Activated naive CD4-positive, alpha-beta T cell treated with anti-CD3 and anti-CD28 coated beads, Interleukin-2, amount 50 U/mL, for 72 hours (primary cell): ENCODE data around the gene ADGRB3. TPM values are rescaled to one million over a fixed set of nuclear protein-coding genes. Genes with fewer than 3 reads are reported as not detected.
"Not testable (repeated sequence)": the region's sequence is repeated elsewhere in the genome, so short reads cannot be mapped to it uniquely, and the experiment has no call there.

ENCODE experiments used
- ATAC-seq, 2 donors: fragments of 150-1000 bp; cut with Tn5 transposase; 2 replicates each; pipeline ENCODE4 v1.10.0; 2021; ENCODE audit warnings: mild to moderate bottlenecking in 2 of 2, moderate library complexity in 2 of 2
- DNase-seq, 2 donors: peaks; one replicate each; pipeline ENCODE4 v3.0.0; 2021 to 2022; ENCODE audit warnings: low spot score in 2 of 2
- H3K27ac Mint-ChIP-seq, 2 donors: one replicate each; pipeline ENCODE4 v1.8.0; 2022; ENCODE audit warnings: mild to moderate bottlenecking in 2 of 2, mixed read lengths in 2 of 2
- H3K36me3 Mint-ChIP-seq, 2 donors: one replicate each; pipeline ENCODE4 v1.8.0; 2022; ENCODE audit warnings: mixed read lengths in 2 of 2
- H3K9me3 Mint-ChIP-seq, 2 donors: one replicate each; pipeline ENCODE4 v1.8.0; 2022; ENCODE audit warnings: mixed read lengths in 2 of 2
- total RNA-seq, 2 donors: library from RNA; stranded (reverse); gene quantifications; one replicate each; pipeline ENCODE4 v1.2.3, GENCODE V29; 2022

The ADGRB3 gene
- total RNA-seq, 2 donors from 2014 or later, result not detected

DNA sequence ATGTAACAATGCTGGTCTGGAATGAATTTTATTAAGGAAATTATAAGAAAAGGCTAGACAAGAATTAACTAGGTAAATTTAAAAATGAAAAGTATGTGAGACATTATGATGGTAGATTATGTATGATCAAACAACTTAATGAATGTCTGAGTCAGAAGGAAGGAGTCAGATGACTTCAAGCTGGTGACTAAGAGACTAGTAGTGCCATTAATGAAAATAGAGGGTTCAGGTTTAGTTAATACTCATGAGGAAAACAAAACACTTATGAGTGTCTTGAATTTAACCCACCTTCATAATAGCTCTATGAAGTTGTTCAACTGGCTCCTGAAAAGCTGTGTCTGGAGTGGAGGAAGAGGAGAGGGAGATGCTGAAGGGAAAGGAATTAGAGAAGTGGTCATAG lies 256.3 kb downstream of the ADGRB3 start:
- Mint-ChIP-seq H3K9me3 (peaks cover 6 to 10% of the 10 kb centered on the region in 2 donors), H3K36me3 (no peaks in the 10 kb centered on the region), H3K27ac (no peak overlapping the region)
- DNase-seq, result no peak
- no peak for ATAC-seq

DNA sequence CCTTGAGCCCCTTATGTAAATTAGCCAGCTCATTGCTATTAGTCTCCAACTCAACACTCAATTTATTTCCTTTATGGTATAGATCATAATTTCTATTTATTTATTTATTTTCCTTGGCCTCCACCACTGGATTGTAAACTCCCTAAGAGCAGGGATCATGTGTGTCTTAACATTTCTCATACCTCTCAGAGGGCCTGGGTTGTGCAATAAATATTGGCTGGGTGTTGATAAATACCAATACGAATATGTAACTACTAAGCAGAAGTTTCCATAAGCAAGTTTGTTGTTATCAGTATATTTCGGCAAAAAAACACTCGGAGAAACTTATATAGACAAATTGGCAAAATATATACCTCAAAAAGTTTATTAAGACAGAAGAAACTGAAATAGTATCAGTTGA lies 257.4 kb downstream of the ADGRB3 start:
- ATAC-seq (no peak), DNase-seq (no peak)
- no peaks in the 10 kb centered on the region for H3K36me3 Mint-ChIP-seq
- H3K9me3 Mint-ChIP-seq, result peaks cover 11 to 15% of the 10 kb centered on the region in 2 donors
- no peak overlapping the region for H3K27ac Mint-ChIP-seq

DNA sequence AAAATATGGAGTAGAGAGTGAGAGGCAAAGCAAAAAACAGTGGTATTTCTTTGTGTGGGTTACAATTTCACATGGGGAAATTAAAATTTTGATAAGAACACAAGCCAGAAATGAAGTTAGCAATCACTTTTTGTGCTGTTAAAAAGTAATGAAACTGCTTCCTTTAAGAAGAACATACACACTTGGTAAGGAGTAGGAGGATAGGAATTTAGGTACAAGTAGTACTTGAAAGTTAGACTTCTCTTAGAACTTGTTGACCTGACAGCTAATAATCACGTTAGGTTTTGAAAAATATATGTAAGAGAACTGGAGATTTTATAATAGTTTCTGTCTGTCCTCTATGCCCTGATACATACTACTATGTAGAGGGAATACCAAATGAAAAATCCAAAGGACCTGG lies 260.8 kb downstream of the ADGRB3 start:
- no peaks in the 10 kb centered on the region for H3K36me3 Mint-ChIP-seq
- H3K27ac Mint-ChIP-seq, result no peak overlapping the region
- H3K9me3 Mint-ChIP-seq, result peaks cover 6 to 14% of the 10 kb centered on the region in 2 donors
- ATAC-seq, result no peak
- DNase-seq, result no peak

DNA sequence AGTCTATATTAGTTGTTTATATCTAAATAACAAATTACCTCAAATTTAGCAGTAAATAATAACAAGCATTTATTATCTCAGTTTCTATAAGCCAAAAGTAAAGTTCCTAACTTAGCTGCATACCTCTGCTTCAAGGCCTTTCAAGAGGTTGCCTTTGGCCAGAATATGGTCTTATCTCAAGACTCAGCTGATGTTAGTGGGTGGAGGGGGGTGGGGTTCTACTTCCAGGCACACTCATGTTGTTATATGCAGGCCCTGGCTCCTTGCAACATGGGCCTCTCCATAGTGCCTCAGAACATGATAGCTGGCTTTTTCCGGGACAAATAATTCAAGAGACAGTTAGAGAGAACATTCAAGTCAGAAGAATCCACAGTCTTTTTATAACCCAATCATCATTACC lies 266.0 kb downstream of the ADGRB3 start:
- ATAC-seq (no peak), DNase-seq (no peak)
- Mint-ChIP-seq H3K36me3 (no peaks in the 10 kb centered on the region), H3K9me3 (peaks cover 5 to 10% of the 10 kb centered on the region in 2 donors), H3K27ac (no peak overlapping the region)

DNA sequence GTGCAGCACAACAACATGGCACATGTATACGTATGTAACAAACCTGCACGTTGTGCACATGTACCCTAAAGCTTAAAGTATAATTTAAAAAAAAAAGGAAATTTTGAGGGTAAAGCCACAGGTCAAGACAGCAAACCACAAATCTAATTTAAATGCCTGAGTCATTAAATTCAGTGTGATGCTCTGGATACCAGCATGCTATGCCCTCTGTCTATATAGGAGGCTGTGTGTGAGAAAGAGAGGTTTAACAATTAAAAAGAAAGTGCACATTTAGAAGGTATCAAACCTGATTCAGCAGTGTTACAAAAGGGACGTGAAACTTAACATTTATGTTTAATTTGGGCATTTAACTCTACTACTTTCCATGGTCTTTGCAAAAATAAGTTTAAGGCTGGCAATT lies 276.3 kb downstream of the ADGRB3 start:
- Mint-ChIP-seq H3K9me3 (no peaks in the 10 kb centered on the region), H3K36me3 (no peaks in the 10 kb centered on the region), H3K27ac (no peak overlapping the region)
- ATAC-seq (no peak), DNase-seq (no peak)

DNA sequence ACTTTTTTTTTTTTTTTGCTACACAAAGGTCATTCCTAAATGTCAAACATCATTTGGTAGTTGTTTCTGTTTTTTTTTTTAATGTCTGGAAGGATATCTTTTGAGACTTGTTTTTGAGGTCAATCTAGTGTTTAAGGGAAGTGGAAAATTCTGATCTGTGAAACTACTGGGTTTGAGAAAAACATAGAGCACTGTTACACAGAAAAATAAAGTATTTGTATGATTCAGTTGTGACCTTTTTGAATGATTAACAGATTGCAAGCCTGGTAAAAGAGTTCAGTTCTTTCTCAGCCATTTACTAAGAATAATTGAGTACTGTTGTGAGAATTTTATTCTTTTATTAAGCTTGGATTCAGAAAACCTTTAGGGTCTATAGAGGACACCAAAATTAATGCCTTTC lies 276.7 kb downstream of the ADGRB3 start:
- Mint-ChIP-seq H3K9me3 (no peaks in the 10 kb centered on the region), H3K36me3 (no peaks in the 10 kb centered on the region), H3K27ac (no peak overlapping the region)
- ATAC-seq (no peak), DNase-seq (no peak)

DNA sequence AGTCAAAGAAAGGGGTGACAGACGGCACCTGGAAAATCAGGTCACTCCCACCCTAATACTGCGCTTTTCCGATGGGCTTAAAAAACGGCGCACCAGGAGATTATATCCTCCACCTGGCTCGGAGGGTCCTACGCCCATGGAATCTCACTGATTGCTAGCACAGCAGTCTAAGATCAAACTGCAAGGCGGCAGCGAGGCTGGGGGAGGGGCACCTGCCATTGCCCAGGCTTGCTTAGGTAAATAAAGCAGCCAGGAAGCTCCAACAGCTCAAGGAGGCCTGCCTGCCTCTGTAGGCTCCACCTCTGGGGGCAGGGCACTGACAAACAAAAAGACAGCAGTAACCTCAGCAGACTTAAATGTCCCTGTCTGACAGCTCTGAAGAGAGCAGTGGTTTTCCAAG lies 277.7 kb downstream of the ADGRB3 start:
- not testable (repeated sequence) for ATAC-seq, DNase-seq, H3K27ac Mint-ChIP-seq, H3K9me3 Mint-ChIP-seq, H3K36me3 Mint-ChIP-seq

DNA sequence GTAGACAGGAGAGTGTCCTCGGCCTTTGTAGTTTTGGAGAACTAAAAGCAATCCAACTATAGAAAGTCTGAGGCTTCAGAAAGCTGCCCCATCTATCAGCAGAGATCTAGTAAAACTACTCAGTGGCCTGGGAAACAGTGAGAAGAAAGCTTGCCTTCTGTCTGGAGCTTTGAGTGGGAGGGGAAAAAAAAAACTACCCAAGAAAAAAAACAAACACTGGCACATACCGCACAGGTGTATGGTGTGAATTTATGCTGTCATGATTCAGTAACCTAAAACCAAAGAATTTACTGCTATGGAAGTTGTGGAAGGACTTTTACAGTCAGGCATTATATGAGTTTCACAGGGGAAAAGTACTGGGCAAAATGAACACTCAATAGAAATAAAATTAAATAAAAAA lies 280.5 kb downstream of the ADGRB3 start:
- ATAC-seq (no peak), DNase-seq (no peak)
- no peak overlapping the region for H3K27ac Mint-ChIP-seq
- no peaks in the 10 kb centered on the region for H3K36me3 Mint-ChIP-seq
- H3K9me3 Mint-ChIP-seq, result peaks cover 0 to 8% of the 10 kb centered on the region in 2 donors

DNA sequence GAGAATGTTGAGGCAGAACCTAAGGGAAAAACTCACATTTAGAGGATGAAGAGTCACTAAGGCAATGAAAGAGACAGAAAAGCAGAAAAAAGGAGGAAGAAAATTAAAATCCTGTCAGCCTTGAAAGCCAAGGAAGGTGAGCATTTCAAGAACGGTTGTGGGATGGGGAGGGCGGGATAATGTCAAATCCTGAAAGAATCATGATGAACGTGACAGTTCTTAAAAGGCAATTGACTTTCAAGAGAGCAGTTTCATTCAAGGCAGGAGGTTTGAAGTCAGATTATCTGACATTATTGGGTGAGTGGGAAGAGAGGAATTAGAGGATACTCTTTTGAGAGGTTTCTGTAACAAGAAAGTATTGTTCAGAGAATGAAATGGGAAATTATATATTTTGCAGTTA lies 284.5 kb downstream of the ADGRB3 start:
- no peak overlapping the region for H3K27ac Mint-ChIP-seq
- H3K9me3 Mint-ChIP-seq, result peaks cover 0 to 8% of the 10 kb centered on the region in 2 donors
- ATAC-seq (no peak), DNase-seq (no peak)
- no peaks in the 10 kb centered on the region for H3K36me3 Mint-ChIP-seq

DNA sequence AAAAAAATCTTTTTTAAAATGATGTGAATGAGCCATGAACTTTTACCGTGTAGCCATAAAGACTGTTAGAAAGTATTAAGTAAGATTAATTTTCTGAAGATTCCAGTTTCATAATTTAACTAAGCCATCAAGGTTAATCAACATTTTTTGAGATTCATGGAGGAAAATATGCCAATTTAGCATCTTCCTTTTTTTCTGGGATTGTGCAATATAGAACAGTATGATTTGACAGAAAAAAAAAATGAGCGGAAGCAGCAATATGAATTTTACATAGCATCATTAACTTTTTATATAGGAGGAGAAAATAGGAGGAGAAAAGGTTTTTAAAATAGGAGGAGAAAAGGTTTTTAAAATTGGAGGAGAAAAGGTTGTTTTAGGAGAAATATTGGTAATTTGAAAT lies 306.3 kb downstream of the ADGRB3 start:
- no peaks in the 10 kb centered on the region for H3K9me3 Mint-ChIP-seq
- no peak overlapping the region for H3K27ac Mint-ChIP-seq
- DNase-seq (no peak), ATAC-seq (no peak)
- H3K36me3 Mint-ChIP-seq, result no peaks in the 10 kb centered on the region

DNA sequence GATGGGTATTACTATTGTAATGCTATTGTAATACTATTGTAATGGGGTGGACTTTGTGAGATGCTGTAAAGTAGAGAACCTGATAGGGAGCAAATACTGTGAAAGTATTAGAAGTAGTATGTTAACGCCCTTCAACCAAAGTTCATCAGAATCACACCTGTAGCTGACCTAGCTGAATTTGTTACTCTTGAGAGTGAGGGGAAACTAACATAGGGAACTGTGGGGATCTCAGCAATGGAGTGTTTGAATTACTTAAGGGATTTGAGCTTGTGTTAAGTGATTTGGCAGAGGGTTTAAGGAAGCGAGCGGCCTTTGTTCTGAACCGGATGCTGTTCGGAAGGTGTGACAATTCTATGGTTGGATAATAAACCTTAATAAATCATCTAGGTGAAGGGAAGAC lies 312.6 kb downstream of the ADGRB3 start:
- no peak overlapping the region for H3K27ac Mint-ChIP-seq
- H3K36me3 Mint-ChIP-seq, result no peaks in the 10 kb centered on the region
- no peak for ATAC-seq
- DNase-seq, result no peak
- H3K9me3 Mint-ChIP-seq, result no peaks in the 10 kb centered on the region

DNA sequence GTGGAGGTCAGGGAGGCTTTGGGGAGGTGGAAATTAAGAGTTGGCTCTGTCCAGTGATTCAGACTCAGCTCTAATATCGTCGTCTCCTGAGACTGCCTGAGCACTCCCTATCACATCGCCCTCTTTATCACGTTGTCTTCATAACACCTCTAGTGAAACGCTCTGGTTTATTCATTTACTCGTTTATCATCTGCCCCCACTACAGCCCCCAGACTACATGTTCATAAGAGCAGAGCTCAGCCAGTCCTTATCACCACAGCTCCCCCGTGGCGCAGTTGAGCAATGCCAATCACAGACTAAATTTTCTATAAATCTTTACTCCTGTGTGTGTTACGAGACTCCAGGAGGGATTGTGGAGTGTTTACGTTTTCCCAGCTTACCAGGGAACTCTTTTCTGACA lies 316.2 kb downstream of the ADGRB3 start:
- no peaks in the 10 kb centered on the region for H3K36me3 Mint-ChIP-seq
- H3K9me3 Mint-ChIP-seq, result peaks cover 0 to 3% of the 10 kb centered on the region in 2 donors
- ATAC-seq (no peak), DNase-seq (no peak)
- H3K27ac Mint-ChIP-seq, result no peak overlapping the region

DNA sequence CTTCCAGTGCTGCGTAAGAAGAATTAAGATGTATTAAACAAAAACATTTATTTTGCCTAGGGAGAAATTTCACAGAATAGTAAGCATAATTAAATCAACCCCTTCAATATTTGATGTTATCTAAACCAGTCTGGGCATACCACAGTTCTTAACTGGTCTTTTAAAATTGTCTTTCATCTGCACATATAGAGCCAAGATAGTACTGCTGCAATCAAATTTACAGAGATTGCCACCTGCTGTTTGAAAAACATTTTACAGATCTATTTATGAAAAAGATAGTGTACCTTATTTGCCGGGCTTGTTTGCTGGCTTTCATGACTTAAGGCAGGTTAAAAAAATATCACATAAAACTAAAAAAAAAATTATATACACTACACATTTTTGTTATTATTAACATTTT lies 323.2 kb downstream of the ADGRB3 start:
- DNase-seq (no peak), ATAC-seq (no peak)
- H3K27ac Mint-ChIP-seq, result no peak overlapping the region
- H3K36me3 Mint-ChIP-seq, result no peaks in the 10 kb centered on the region
- peaks cover 0 to 3% of the 10 kb centered on the region in 2 donors for H3K9me3 Mint-ChIP-seq

DNA sequence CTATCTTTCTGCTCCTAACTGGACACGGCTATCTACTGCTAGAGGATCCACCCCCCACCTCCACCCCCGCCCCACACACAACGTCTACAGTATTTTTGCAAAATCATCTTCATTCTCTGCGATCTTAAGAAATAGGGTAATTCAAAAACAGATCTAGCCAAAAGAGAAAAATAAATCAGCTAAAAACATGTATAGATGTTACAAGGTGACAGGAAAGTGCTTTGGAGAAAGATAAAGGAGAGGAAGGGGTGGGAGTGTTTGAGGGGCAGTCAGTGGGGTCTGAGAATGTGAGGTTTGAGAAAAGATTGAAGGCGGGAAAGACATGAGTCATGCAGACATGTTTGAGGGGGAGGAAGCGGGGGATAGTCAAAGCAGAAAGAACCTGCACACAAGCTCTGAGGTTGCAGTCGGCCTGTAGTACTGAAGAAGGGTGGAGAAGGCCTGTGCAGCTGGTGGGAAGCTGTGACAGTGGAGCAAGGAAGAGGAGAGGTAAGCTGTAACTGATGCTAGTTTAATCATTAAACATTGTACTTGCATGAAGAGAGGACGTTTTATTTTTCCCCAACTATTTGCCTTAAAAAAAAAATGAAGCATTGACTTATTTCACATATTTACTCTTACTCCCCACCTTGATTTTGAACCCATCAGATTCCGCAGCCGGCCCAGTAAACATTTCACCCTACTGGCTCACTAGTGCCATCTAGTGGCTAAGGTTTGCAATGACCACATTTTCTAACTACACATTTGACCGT lies 332.6 kb downstream of the ADGRB3 start:
- Mint-ChIP-seq H3K36me3 (no peaks in the 10 kb centered on the region), H3K27ac (no peak overlapping the region), H3K9me3 (no peaks in the 10 kb centered on the region)
- DNase-seq (peak in 1 of 2 donors; percentile 60), ATAC-seq (peak in 1 of 2 donors; percentile 54)

DNA sequence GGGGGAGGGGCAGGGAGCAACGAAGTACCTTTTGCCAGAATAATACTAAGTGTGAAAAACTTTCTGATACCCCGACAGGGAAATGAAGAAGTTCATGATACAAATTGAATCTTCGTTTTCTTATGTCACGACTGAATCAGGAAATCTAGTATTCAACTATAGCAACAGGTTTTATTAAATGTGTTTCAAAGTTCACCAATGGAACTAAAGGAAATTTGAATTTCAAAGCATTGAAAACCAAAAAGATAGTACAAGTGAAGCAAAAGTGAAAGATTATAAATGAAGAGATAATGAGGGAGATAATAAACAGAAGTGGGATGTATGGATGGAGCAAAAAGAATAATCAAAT lies 333.2 kb downstream of the ADGRB3 start:
- no peak for DNase-seq
- no peak for ATAC-seq
- Mint-ChIP-seq H3K27ac (no peak overlapping the region), H3K9me3 (no peaks in the 10 kb centered on the region), H3K36me3 (no peaks in the 10 kb centered on the region)

DNA sequence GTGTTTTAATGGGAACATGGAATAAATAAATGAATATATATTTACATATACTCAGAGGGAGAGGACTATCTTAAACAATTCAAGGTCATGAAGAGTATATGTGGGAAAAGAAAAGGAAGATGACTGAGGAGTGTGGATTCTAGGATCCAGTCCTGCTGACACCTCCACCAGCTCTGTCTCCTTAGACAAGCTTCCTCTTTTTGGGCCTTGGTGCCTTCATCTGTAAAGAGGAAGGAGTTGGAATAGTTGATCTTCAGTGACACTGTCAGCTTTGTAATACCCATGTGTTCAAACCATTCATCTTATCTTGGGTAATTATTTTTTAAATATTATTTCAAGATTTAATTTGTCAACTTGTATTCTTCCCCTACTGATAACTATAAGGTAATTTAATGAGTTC lies 338.0 kb downstream of the ADGRB3 start:
- Mint-ChIP-seq H3K27ac (no peak overlapping the region), H3K36me3 (no peaks in the 10 kb centered on the region), H3K9me3 (no peaks in the 10 kb centered on the region)
- ATAC-seq, result no peak
- DNase-seq, result no peak

DNA sequence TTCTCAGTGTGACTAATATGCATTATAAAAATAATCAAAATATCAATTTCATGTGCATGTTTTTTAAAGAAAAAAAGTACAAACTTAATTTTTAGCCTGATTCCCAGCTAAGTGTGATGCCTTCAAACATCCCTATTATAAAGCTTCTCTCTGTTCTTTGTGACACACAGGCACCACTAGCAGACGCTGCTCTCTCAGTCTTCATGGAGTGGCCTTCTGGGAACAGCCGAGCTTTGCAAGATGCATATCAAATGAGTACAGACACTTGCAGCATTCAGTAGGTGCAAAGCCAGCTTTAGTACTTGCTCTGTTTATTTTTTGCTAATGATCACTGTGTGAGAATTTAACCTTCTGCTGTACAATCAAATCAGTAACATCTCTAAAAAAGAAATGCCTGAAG lies 340.0 kb downstream of the ADGRB3 start:
- no peaks in the 10 kb centered on the region for H3K9me3 Mint-ChIP-seq
- no peaks in the 10 kb centered on the region for H3K36me3 Mint-ChIP-seq
- no peak for DNase-seq
- no peak overlapping the region for H3K27ac Mint-ChIP-seq
- no peak for ATAC-seq

DNA sequence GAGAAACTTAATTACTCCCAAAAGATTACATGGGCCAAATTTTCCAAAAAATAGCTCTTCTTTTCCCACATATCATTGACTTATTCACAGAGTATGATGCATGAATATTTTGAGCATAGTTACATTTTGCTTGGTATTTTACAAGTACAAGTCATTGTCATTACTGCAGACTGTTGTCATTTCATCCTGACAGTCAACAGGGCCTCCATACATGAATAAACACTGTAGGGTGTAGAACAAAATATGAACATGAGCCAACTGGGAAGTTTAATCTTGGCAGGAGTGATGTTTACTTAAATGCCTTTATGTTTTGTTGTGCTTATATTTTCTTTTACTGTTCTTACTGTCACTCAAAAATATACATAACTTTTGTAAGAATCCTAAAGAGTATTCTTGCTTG lies 340.7 kb downstream of the ADGRB3 start:
- ATAC-seq (no peak), DNase-seq (no peak)
- no peaks in the 10 kb centered on the region for H3K36me3 Mint-ChIP-seq
- no peak overlapping the region for H3K27ac Mint-ChIP-seq
- no peaks in the 10 kb centered on the region for H3K9me3 Mint-ChIP-seq

DNA sequence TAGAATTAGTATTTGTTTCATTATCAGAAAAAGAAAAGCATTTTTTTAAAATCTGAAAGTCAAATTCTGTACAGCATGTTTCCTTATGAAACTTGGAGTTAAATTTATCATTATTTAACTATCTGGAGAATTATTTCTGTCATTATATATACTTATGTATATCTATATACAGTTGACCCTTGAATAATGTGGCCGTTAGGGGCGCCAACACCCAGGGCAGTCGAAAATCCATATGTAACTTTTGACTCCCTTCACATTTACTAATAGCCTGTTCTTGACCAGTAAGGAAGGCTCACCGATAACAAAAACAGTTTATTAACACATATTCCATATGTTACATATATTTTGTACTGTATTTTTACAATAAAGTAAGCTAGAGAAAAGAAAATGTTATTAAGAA lies 341.2 kb downstream of the ADGRB3 start:
- H3K27ac Mint-ChIP-seq, result no peak overlapping the region
- H3K36me3 Mint-ChIP-seq, result no peaks in the 10 kb centered on the region
- no peak for DNase-seq
- no peak for ATAC-seq
- H3K9me3 Mint-ChIP-seq, result no peaks in the 10 kb centered on the region
